Lower leg skin (tissue), 3 donors: ENCODE results near the gene NTNG1.

Source experiments
- CTCF ChIP-seq, 3 donors: fragments of 450-650 bp; IDR thresholded peaks; one replicate each; pipeline ENCODE4 v1.5.1; 2016; ENCODE audit warnings: antibody characterized with exemption in 3 of 3, mild to moderate bottlenecking in 3 of 3, moderate library complexity in 2 of 3
- POLR2A ChIP-seq, 2 donors: fragments of 450-650 bp; IDR thresholded peaks; one replicate each; pipeline ENCODE4 v1.6.1; 2016 to 2017; ENCODE audit warnings: antibody characterized with exemption in 2 of 2, mild to moderate bottlenecking in 1 of 2, moderate library complexity in 1 of 2

GRCh38 chr1:107362468-107363140, 221.8 kb downstream of the NTNG1 start:
- no peak for TF ChIP-seq POLR2A (IDR thresholded peaks at IDR 0.05)
- no peak for TF ChIP-seq CTCF (IDR thresholded peaks at IDR 0.05)
